ENCODE results near the gene KDM4B. TPM values are rescaled to one million over a fixed set of nuclear protein-coding genes. Genes with fewer than 3 reads are reported as not detected.

The KDM4B gene
- total RNA-seq, 1 donor from 2014 or later, result 153 TPM

DNA sequence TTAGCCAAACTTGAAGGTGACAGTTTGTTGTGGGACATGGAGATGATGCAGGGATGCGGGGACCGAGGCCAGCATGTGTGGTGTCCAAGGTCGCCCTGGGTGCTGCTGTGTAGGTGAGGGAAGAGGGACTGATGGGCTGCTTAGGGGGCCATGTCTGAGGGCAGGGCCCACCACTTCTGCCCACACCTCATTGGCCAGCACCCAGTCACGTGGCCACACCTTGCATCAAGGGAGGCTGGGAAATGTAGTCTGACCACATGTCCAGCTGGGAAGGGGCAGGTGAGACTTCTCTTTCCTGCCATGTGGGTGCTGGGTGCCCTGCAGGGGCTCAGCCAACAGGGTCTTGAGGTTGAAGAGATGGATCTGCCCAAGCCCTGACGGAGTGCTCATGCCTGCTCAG is 88.9 kb downstream of the KDM4B start:
- Mint-ChIP-seq H3K27me3 (ENCODE audit: unreplicated experiment) (peaks cover 3% of the 10 kb centered on the region), H3K36me3 (ENCODE audit: unreplicated experiment) (peaks cover 16% of the 10 kb centered on the region), H3K27ac (ENCODE audit: unreplicated experiment) (no peak overlapping the region), H3K4me3 (ENCODE audit: unreplicated experiment) (no peak overlapping the region), H3K4me1 (ENCODE audit: low read depth, unreplicated experiment) (peaks cover 15% of the 10 kb centered on the region), H3K9me3 (ENCODE audit: unreplicated experiment) (peaks cover 24% of the 10 kb centered on the region)
- no peak for DNase-seq
- TF ChIP-seq, protein P1, sequence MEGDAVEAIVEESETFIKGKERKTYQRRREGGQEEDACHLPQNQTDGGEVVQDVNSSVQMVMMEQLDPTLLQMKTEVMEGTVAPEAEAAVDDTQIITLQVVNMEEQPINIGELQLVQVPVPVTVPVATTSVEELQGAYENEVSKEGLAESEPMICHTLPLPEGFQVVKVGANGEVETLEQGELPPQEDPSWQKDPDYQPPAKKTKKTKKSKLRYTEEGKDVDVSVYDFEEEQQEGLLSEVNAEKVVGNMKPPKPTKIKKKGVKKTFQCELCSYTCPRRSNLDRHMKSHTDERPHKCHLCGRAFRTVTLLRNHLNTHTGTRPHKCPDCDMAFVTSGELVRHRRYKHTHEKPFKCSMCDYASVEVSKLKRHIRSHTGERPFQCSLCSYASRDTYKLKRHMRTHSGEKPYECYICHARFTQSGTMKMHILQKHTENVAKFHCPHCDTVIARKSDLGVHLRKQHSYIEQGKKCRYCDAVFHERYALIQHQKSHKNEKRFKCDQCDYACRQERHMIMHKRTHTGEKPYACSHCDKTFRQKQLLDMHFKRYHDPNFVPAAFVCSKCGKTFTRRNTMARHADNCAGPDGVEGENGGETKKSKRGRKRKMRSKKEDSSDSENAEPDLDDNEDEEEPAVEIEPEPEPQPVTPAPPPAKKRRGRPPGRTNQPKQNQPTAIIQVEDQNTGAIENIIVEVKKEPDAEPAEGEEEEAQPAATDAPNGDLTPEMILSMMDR (IDR thresholded peaks at IDR 0.05; ENCODE audit: partially characterized antibody, unreplicated experiment), result no peak

DNA sequence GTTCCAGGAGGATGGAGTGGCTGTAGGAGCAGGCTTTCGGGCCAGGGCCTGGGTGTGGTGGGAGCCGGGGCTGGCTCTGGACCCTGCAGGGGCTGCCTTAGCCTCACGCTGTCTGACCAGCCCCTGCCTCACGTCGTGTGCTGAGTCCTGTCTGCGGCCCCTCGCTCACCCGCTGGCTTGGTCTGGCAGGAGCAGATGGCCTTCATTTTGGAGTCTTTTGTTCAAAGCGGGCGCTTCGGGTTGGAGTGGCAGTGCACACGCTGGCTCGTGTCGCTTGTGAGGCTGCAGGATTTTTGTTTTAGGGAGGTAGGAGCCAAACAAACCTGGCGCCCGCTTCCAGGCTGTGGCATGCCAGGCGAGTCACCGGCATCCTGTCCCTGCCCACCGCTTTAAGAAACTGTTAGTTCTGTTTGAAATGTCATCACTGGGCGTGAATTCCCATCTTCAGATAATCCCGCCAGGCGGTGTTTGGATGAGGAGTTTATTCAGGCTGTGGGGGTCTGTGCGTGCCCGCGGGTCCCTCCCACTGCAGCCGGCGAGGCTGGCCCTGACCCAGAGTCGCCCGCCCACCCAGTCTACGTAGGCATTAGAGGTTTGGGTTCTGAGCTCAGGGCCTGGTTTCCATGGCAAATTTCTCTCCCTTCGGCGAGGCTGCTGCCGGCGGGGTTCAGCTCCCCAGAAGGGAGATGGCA is 89.8 kb downstream of the KDM4B start:
- H3K4me1 Mint-ChIP-seq (ENCODE audit: low read depth, unreplicated experiment), result peaks cover 15% of the 10 kb centered on the region
- TF ChIP-seq, protein P1 (IDR thresholded peaks at IDR 0.05; ENCODE audit: partially characterized antibody, unreplicated experiment), result no peak
- no peak overlapping the region for H3K4me3 Mint-ChIP-seq (ENCODE audit: unreplicated experiment)
- peaks cover 21% of the 10 kb centered on the region for H3K36me3 Mint-ChIP-seq (ENCODE audit: unreplicated experiment)
- peaks cover 25% of the 10 kb centered on the region for H3K9me3 Mint-ChIP-seq (ENCODE audit: unreplicated experiment)
- H3K27ac Mint-ChIP-seq (ENCODE audit: unreplicated experiment), result peak overlapping the region; percentile 33
- H3K27me3 Mint-ChIP-seq (ENCODE audit: unreplicated experiment), result peaks cover 8% of the 10 kb centered on the region
- DNase-seq, result no peak

GRCh38 chr19:5059213-5059574 is 90.3 kb downstream of the KDM4B start:
- Mint-ChIP-seq H3K36me3 (ENCODE audit: unreplicated experiment) (peaks cover 21% of the 10 kb centered on the region), H3K27me3 (ENCODE audit: unreplicated experiment) (peaks cover 8% of the 10 kb centered on the region), H3K4me1 (ENCODE audit: low read depth, unreplicated experiment) (peaks cover 13% of the 10 kb centered on the region), H3K4me3 (ENCODE audit: unreplicated experiment) (no peak overlapping the region), H3K27ac (ENCODE audit: unreplicated experiment) (no peak overlapping the region), H3K9me3 (ENCODE audit: unreplicated experiment) (peaks cover 24% of the 10 kb centered on the region)
- TF ChIP-seq, protein P1 (IDR thresholded peaks at IDR 0.05; ENCODE audit: partially characterized antibody, unreplicated experiment), result no peak
- no peak for DNase-seq

- H3K9me3 Mint-ChIP-seq (ENCODE audit: unreplicated experiment), result peaks cover 22% of the 10 kb centered on the region
- peaks cover 9% of the 10 kb centered on the region for H3K4me1 Mint-ChIP-seq (ENCODE audit: low read depth, unreplicated experiment)
- H3K27me3 Mint-ChIP-seq (ENCODE audit: unreplicated experiment), result peaks cover 8% of the 10 kb centered on the region
- TF ChIP-seq, protein P1 (IDR thresholded peaks at IDR 0.05; ENCODE audit: partially characterized antibody, unreplicated experiment), result no peak
- H3K27ac Mint-ChIP-seq (ENCODE audit: unreplicated experiment), result no peak overlapping the region
- DNase-seq, result no peak
- H3K4me3 Mint-ChIP-seq (ENCODE audit: unreplicated experiment), result no peak overlapping the region
- peaks cover 21% of the 10 kb centered on the region for H3K36me3 Mint-ChIP-seq (ENCODE audit: unreplicated experiment)
These were observed 90.9 kb downstream of the KDM4B start for GRCh38 chr19:5059793-5060192.

GRCh38 chr19:5062195-5062594 is 93.3 kb downstream of the KDM4B start:
- TF ChIP-seq, protein P1 (IDR thresholded peaks at IDR 0.05; ENCODE audit: partially characterized antibody, unreplicated experiment), result no peak
- H3K9me3 Mint-ChIP-seq (ENCODE audit: unreplicated experiment), result peaks cover 22% of the 10 kb centered on the region
- no peak overlapping the region for H3K4me3 Mint-ChIP-seq (ENCODE audit: unreplicated experiment)
- H3K4me1 Mint-ChIP-seq (ENCODE audit: low read depth, unreplicated experiment), result peaks cover 14% of the 10 kb centered on the region
- DNase-seq, result no peak
- no peak overlapping the region for H3K27ac Mint-ChIP-seq (ENCODE audit: unreplicated experiment)
- peaks cover 21% of the 10 kb centered on the region for H3K36me3 Mint-ChIP-seq (ENCODE audit: unreplicated experiment)
- peaks cover 11% of the 10 kb centered on the region for H3K27me3 Mint-ChIP-seq (ENCODE audit: unreplicated experiment)

All from glutamatergic neuron (in vitro differentiated cells).